NCI-H2107 treated with DMSO at 0.1 percent for 48 hours (cell line): ENCODE measurements around the gene GATA1.
A peak's percentile ranks its signal among the peaks of the same experiment; 100 is the strongest.

Experiments
- DNase-seq: peaks from one replicate; lab custom pipeline; 2025; ENCODE audit not compliant: unreplicated experiment; lab: John Stamatoyannopoulos, UW

The GATA1 gene

DNA sequence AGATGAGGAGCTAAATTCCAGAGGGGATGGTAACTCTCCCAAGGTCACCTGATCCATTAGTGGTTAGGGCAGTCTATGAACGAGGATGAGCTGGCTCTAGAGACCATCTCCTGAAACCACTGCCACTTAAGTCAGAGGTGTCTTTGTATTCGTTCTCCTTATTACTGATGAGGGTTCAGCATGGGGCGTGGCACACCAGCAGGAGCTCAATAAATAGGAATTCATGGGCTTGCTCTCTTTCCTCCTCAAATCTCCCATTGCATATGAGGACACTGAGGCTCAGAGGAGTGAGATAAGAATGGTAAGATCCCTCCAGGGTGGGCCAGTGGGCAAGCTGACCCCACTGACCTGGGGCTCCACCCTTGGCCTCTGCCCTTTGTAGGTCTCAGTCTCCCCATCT is 1.7 kb upstream of the GATA1 start:
- no peak for DNase-seq

DNA sequence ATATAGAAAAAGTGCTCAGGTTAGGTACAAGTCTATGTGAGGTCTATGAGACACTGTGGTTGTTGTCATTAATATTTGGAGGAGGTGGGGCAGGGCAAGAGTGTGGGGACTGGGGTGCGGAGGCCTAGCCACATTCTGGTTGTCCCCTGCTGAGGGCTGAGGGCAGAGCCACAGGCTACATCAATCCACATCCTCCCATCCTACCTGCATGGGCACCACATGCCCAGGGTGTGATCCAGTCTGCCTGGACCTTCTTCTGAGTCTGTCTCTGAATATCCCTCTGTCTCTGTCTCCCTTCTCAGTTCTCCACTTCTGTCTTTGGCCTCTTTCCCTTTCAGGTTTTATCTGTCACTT is 1.2 kb upstream of the GATA1 start:
- DNase-seq = no peak

DNA sequence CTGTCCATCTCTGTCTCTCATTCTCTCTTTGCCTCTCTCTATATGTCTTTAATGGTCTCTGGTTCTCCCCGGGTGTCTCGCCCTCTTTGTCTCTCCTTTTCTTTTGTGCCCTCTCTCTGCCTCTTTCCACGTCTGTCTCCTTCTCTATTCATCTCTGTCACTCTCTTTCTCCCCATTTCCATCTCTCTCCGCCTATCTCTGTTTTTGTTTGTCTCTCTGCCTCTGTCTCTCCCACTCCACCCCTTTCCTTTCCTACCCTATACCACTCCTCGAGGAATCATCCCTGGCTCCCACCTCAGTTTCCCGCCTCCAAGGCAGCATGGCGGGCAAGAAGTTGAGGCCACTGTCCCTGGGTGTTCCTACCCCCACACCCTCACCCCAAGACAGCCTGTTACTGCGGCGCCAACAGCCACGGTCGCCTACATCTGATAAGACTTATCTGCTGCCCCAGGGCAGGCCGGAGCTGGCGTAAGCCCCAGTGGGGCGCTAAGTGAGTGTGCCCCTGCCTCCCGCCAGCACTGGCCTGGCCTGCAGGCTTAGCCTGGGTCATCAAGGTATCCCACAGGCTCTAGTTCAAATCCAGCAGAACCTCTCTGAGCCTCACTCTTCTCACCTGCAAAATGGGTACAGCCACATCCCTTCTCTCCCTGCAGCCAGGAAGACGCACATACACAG is 713 bp upstream of the GATA1 start:
- no peak for DNase-seq

DNA sequence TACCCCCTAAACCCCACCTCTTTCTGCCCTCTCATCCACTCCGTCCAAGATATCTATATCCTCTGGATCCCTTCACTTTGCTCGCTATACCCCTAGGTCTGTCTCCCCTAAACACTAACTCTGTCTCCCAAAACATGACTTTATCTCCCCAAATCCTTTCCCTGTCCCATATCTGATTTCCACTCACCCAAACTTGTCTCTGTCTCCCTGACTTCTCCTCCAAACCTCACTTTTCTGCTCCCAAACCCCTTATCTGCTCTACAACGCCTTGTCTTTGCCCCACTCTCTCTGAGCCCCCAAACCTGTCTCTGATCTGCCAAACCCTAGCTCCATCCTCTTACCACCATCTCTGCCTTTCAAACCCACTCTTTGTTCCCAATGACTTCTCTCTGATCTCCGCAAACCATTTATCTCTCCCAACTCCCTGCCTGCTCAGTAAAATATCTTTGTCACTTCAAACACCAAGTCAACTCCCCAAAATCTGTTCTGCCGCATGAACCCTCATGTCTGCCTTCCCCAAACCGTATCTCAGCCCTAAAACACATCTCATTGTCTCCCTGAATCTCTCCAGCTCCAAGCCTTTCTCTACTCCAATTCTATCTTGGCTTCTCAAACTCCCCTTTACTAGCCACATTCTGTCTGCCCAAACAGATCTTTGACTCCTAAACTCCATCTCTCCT is 575 bp downstream of the GATA1 start:
- DNase-seq = no peak

DNA sequence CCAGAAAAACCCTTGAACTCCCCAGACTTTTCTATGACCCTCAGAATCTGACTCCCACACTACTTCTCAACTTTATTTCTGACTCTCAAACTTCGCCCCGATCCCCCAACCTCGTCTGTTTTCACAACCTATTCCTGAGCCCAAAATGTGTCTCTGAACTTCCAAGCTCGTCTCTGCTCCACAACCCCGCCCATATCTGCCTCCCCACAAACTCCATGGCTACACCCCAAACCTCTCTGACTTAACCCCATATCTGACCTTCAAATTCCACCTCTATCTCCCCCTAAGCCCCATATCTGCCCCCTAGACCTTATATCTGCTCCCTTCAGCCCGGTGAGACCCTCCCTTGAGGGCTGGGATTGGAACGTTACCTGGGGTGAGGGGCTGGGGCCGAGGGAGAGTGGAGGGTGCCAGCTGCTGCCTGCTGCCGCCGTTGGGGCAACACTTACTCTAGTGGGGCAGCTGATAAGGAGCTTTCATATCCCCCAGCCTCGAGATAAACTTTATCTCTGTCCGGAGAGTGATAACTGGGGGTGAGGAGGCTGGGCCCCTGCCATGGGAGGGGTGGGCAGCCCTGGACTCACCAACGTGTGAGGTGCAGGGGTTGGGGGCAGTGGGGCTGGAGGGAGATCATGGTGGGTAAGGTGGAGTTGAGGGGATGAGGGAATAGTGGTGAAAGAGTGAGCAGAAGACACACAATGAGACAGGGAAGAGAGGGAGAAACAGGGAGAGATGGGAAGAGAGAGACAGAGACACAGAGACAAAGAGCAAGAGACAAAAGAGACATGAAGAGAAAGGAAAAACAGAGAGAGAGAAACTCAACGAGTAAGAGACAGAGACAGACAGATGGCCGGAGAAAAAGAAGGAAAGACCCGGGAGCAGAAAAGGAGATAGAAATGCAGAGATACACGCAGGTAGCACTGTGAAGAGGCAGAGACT is 1.4 kb downstream of the GATA1 start:
- DNase-seq = no peak

DNA sequence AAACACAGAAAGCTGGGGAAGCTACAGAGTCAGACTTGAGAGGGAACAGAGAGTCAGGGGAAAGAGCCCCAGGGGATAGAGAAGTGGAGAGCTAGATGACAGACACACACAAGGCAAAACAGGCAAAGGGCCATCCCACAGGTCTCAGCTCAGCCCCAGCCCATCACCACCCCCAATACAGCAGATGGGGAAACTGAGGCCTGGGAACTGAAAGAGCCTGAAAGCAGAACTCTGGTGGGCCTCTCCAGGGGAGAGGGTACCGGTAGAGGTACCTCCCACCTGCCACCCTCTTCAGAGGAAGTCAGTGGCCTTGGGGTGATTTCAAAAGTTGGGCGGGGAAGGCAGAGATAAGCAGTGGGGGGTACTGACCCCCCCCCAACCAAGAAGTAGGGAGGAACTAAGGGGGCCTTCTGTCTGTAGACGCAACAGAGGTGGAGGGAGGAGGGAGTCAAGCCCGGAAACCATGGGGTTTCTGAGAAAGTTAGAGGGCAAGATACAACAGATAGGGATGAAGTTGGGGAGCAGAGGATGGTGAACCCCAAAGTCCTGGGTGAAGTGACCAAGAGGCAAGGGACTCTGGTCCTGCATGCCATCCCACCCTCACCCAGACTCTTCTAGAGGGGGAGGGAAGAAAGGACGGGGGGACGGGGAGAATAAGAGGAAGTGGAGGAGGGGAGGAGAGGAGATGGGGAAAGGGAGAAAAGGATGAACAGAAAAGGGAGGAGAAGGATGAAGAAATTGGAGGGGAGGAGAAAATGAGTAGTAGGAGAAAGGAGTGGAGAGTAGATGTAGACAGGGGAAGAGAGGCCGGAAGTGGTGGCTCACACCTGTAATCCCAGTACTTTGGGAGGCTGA is 3.2 kb downstream of the GATA1 start:
- no peak for DNase-seq

DNA sequence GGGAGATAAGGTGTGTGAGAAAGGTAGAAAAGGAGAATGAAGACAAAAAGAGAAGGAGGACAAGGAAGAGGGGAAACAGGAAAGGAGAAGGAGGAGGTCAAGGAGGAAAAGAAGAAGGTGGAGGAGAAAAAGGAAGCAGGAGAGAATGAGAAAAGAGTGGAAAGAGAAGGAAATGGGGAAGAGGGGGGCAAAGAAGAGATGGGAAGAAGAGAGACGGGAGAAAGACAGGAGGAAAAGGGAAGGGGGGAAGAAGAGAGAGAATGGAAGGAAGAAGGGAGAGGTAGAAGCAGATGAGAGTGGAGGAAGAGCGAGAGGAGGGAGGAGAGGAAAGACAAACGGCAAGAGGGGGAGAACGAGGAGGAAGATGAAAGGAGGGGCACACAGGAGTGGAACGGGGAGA is 4.1 kb downstream of the GATA1 start:
- DNase-seq = no peak

DNA sequence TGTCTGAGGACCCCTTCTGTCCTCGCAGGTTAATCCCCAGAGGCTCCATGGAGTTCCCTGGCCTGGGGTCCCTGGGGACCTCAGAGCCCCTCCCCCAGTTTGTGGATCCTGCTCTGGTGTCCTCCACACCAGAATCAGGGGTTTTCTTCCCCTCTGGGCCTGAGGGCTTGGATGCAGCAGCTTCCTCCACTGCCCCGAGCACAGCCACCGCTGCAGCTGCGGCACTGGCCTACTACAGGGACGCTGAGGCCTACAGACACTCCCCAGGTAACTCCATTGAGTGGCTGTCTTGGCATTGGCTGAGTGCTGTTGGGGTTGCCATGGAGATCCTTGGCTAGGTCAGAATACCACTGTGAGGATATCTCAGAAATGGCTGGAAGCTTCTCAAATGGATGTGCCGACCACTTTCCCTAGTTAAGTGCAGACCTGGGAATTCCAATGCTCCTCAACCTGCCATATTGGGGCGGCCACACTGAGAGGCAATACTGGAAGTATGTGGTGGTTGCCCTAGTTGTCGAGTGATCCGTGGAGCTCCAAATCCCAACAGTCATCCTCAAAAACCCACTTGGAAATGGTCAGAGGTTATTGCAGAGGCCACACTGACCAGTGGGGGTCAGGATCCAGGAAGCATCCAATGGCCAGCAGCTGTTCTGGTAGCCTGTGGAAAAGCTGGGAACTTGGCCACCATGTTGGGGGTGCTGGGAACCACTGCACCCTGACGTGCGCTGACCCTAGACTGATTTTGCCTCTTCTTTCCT is 4.9 kb downstream of the GATA1 start:
- DNase-seq = no peak

DNA sequence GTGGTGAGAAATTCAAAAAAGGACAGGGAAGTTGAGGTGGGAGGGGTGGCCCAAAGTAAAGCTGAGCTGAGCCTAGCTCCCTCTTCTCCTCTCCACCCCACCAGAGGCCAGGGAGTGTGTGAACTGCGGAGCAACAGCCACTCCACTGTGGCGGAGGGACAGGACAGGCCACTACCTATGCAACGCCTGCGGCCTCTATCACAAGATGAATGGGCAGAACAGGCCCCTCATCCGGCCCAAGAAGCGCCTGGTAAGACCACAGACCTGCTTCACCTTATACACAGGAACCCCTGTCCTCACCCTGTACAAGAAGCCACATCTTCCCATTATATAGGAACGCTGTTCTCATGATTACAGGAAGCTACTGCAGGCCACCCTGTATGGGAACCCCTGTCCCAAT is 5.8 kb downstream of the GATA1 start:
- DNase-seq = no peak

DNA sequence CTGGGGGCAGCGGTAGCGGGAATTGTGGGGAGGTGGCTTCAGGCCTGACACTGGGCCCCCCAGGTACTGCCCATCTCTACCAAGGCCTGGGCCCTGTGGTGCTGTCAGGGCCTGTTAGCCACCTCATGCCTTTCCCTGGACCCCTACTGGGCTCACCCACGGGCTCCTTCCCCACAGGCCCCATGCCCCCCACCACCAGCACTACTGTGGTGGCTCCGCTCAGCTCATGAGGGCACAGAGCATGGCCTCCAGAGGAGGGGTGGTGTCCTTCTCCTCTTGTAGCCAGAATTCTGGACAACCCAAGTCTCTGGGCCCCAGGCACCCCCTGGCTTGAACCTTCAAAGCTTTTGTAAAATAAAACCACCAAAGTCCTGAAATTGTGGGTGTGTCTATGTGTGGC is 7.5 kb downstream of the GATA1 start:
- DNase-seq = no peak

DNA sequence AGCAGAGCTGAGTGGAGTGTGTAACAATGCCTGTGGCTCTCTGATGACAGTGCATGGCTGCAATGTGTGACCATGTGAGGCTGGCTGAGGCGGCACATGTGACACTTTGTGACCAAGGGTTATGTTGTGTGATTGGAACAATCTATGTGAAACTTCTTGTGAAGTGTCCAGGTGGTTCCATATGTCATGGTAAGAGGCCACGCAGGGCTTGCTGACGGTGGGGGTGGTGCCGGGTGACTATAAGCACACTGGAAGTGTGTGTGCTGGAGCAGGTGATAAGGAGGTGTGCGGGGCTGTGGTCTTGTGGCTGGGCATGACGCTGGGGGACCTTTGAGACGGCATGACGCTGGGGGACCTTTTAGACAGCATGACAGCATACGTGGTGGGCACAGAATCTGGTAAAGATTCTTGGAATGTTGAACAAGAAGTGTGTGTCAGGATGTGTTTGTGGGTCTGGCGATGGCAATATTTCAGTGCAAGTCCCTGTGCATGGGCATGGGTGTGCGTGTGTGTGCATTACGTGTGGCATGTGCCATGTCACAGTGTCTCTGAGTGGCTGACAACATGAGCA is 8.0 kb downstream of the GATA1 start:
- no peak for DNase-seq

DNA sequence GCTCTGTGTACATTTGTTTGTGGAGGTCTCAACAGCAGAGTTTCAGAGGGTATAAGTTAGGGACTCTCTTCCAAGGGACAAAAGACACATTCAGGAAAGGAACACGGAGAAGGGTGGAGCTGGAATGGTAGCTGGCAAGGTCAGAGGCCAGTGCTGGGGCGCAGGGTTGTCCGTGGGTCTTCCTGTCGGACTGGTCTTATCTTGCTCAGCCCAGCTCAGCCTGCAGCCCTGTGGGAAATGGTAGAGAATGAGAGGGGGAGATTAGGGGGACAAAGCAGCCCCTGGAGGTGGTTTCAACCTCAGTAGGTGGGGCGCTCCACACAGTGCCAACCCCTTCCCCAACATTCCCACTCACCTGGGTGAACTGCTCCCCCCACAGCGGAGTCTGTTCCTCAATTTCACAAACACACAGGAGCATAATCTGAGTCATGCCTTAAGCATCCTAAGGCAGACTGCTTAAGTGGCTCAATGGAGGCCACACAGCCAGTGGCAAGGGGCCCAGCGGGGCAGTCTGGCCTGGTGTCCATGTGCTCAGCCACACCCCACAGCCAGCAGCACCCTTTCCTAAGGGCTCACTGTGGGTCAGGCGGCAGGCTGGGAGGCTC is 8.6 kb downstream of the GATA1 start:
- no peak for DNase-seq

DNA sequence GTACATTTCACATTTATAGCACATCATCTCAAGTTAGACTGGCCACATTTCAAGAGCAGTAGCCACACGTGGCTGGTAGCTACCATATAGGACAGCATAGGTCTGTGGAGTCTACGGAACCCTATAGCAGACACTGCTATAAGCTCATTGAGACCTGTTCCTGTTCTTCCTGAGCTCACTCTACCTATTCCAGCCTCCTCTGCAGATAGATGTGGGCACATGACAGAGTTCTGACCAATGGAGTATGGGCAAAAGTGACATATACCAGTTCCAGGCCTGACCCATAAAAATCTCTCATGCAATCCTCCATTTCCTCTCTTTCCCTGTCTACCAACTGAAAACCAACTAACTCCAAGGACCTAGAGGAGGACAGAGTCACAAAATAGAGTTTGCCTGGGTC is 11.9 kb downstream of the GATA1 start:
- no peak for DNase-seq

DNA sequence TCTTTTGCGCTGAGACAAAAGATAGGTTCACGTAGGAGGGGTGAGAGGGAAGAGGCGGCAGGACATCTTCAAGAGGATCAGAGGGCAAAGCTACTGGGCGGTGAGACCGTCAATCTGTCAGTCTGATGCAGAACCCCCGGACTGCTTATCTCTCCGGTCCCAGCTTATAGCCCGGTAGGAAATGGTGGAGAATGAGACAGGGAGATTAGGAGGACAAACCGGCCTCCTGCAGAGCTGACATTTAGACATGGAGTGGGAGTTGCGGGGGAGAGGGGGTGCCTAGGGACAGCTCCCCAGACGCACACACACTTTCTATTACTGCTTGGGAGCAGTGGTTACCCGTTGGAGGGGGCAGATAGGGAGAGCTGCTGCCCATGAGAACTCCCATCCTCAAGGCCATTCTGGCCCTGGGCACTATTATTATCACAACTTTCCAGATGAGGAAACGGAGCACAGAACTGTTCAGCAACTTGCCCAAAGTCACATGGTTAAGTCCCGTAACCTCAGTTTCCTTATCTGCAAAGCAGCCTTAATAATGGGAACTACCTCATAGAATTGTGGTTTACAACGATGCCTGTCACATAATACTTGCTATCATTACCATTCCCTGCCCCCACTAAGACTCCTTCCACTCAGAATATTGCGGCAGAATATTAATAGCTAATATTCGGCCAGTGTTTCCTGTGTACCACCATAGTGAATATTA is 14.3 kb downstream of the GATA1 start:
- DNase-seq = no peak

DNA sequence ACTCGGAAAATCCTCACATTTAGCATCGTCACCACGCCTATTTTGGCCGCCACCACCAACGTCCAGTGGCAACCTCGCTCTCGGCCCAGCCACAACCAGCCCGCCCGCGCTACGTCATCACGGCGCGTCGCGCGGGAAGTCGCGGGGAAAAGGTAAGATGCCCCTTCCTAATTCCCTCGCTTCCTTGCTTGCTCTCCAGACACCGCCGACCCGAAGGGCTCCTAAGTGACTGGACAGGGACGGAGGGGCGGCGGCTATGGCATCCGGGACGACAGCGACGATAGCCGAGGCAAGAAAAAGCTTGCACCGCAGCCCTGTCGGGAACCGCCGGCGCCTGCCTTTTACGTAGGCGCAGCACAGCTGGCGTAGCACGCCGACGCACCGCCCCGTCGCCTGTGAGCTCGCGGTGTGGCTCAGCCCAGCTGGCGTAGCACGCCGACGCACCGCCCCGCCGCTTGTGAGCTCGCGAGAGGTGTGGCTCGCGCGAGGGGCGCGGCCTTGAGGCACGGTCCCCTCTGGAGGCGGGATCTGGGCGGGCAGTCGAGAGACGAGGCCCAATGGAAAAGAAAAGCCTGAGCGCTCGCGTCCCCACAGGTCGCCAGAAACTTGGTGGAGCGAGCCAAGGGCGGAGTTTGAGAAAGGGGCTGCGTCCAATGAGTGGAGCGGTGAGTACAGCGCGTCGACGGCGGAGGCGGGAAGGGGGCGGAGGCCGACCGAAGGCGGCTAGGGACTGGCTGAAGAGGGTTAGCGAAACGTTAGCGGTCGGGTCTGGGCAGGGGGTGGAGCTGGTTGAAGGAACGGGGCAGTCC is 15.1 kb downstream of the GATA1 start, which contains the start of gene HDAC6:
Gene HDAC6, plus strand, starts transcription at position 788 of the 809 bp plus-strand sequence. CDS start 626 bp downstream, outside the sequence.
- DNase-seq = peak; percentile 98

DNA sequence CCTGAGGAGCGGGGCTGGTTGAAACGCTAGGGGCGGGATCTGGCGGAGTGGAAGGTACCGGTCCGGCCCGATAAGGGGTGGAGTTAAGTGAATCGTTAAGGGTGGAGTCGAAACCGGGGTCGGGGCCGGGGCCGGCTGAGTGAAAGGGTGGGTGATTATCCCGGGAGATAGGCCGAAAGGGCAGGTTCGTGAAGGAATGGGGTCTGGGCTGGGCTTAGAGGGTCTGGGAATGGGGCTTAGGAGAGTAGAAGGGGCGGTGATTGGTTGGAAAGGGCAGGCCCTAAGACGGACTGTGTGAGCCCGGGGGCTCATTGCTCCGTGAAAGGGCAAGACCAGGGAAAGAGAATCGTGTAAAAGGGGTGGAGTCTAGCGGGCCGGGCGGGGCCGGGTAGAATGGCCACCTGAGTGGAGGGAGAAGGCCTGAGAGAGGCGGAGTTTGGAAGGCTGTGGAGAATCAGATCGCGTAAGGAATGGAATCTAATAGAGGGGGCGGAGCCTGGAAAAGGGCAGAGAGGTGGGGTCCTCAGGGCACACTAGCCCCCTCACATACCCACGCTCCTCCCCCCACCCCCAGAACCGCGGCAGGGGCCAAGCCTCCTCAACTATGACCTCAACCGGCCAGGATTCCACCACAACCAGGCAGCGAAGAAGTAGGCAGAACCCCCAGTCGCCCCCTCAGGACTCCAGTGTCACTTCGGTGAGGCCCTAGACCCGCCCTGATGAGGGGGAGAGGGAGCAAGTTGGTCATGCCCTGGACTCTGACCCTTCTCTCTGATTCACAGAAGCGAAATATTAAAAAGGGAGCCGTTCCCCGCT is 15.9 kb downstream of the GATA1 start:
- peak; percentile 85 for DNase-seq

DNA sequence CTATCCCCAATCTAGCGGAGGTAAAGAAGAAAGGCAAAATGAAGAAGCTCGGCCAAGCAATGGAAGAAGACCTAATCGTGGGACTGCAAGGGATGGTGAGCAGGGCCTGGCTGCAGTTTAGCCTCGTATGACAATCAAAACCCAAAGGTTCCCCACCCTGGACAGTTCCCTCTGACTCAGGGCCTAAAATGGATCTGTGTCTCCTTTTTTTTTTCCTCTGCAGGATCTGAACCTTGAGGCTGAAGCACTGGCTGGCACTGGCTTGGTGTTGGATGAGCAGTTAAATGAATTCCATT is 16.5 kb downstream of the GATA1 start:
- DNase-seq = no peak
